ENCODE measurements around the gene ULK3.

The ULK3 gene

DNA sequence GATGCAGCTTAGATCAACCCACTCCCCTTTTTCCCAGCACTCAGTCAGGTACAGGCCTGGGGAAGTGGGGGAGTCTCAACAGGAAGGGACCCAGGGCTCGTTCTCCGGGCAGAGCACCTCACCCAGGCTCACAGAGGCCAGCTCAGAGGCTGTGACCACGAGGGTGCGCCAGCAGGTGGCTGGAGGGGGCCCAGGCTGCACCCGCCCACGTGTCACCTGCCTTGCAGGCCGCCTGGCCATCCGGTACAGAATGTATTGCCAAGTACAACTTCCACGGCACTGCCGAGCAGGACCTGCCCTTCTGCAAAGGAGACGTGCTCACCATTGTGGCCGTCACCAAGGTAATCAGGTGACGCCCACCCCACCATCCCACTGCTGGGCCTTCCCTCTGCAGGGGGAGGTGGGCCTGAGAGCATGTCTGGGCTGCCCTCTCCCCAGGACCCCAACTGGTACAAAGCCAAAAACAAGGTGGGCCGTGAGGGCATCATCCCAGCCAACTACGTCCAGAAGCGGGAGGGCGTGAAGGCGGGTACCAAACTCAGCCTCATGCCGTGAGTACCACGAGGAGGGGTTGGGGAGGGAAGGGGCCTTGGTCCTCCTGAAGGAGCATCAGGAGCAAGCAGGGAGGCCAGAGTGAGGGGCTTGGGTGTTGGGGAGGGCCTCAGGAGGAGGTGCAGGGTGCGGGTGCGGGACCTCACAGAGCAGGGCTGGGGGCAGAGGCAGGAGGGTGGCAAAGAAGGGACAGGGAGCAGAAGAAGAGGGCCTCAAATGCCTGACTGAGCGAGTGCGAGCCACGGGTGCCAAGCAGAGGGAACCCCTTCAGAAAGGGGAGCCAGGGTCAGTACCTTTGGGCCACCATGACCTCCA is 44.3 kb downstream of the ULK3 start:
- H3K4me3 ChIP-seq (ENCODE audit: low read depth, low read length) = no peak overlapping the region
- in situ Hi-C loops (cut with HindIII; ENCODE audit: low sequenced_read_pairs) = no loop called here
- TF ChIP-seq, protein P1, sequence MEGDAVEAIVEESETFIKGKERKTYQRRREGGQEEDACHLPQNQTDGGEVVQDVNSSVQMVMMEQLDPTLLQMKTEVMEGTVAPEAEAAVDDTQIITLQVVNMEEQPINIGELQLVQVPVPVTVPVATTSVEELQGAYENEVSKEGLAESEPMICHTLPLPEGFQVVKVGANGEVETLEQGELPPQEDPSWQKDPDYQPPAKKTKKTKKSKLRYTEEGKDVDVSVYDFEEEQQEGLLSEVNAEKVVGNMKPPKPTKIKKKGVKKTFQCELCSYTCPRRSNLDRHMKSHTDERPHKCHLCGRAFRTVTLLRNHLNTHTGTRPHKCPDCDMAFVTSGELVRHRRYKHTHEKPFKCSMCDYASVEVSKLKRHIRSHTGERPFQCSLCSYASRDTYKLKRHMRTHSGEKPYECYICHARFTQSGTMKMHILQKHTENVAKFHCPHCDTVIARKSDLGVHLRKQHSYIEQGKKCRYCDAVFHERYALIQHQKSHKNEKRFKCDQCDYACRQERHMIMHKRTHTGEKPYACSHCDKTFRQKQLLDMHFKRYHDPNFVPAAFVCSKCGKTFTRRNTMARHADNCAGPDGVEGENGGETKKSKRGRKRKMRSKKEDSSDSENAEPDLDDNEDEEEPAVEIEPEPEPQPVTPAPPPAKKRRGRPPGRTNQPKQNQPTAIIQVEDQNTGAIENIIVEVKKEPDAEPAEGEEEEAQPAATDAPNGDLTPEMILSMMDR (IDR thresholded peaks at IDR 0.05; ENCODE audit: low read depth, low read length, missing control alignments) = no peak
- DNase-seq (ENCODE audit: low read depth) = no peak

DNA sequence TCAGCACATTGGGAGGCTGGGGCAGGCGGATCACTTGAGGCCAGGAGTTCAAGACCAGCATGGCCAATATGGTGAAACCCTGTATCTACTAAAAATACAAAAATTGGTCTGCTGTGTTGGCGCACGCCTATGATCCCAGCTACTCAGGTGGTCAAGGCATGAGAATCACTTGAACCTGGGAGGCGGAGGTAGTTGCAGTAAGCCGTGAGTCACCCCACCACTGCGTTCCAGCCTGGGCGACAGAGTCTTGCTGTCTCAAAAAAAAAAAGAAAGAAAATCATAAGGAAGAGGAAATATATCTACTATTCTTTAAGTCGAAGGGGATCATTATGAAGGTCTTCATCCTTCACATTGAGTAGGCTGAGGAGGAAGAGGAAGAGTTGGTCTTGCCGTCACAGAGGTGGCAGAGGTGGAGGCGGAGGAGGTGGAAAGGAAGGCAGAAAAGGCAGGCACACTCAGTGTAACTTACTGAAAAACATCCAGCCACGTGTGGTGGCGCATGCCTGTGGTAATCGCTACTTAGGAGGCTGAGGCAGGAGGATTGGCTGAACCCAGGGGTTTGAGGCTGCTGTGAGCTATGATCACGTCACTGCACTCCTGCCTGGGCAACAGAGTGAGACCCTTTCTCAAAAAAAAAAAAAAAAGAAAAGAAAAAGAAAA is 46.9 kb downstream of the ULK3 start:
- no peak overlapping the region for H3K4me3 ChIP-seq (ENCODE audit: low read depth, low read length)
- DNase-seq (ENCODE audit: low read depth) = no peak
- in situ Hi-C loops (cut with HindIII; ENCODE audit: low sequenced_read_pairs) = no loop called here
- TF ChIP-seq, protein P1 (IDR thresholded peaks at IDR 0.05; ENCODE audit: low read depth, low read length, missing control alignments) = no peak

DNA sequence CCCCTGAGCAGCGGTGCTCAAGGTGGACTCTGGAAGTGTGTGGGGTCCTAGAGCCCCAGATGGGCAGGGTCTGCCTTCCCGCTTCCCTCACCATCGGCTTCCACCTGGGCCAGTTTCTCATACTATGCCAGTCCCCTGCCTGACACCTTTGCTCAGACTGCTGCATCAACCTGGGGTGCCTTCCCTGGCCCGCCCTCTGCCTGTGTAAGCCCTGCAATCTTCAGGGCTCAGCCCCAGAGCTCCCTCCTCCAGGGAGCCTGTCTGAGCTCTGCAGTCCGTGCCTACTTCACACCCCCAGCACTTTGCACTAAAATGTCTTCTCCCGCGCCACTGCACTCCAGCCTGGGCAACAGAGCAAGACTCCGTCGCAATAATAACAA is 48.0 kb downstream of the ULK3 start:
- TF ChIP-seq, protein P1 (IDR thresholded peaks at IDR 0.05; ENCODE audit: low read depth, low read length, missing control alignments) = no peak
- H3K4me3 ChIP-seq (ENCODE audit: low read depth, low read length) = no peak overlapping the region
- in situ Hi-C loops (cut with HindIII; ENCODE audit: low sequenced_read_pairs) = no loop called here
- no peak for DNase-seq (ENCODE audit: low read depth)

GRCh38 chr15:74794248-74794969 is 48.5 kb downstream of the ULK3 start:
- no peak overlapping the region for H3K4me3 ChIP-seq (ENCODE audit: low read depth, low read length)

DNA sequence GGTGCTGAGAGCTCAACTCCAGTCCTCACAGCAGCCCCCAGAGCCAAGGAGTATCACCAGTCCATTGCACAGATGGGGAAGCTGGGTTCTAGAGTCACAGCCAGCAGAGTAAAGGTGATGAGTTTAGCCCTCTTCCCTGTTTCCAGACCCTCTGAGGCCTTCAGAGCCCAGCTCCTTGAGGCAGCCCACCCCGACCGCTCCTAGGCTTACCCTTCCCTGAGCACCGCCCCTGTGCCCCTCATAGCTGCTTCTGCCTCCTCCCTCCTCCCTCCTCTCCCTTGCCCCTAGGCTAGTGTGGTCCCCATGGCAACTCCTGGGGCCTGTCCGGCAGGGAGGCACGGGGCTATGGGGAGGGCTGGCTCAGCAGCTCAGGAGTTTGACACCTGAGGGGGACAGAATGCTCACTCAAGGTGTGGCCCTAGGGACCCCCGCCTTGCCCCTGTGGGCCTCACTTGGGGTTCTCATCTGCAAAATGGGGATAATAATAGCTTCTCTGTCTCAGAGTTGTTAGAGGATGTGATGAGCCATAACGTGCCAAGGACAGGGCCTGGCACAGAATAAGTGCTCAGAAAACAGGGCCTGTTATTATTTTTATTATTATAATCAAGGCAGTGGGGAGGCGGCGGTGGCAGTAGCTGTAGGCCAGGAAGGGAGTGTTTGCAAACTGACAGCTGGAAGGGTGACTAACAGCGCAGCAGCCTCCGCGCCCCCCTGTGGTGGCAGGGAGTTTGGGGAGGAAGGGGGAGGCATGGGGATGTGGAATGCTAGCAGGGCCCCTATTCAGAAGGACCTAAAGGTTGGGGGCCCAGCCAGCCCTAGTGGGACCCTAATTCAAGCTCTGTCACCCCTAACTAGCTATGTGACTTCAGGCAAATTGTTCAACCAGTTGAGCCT is 49.6 kb downstream of the ULK3 start:
- DNase-seq (ENCODE audit: low read depth) = no peak
- TF ChIP-seq, protein P1 (IDR thresholded peaks at IDR 0.05; ENCODE audit: low read depth, low read length, missing control alignments) = no peak
- in situ Hi-C loops (cut with HindIII; ENCODE audit: low sequenced_read_pairs) = no loop called here
- H3K4me3 ChIP-seq (ENCODE audit: low read depth, low read length) = no peak overlapping the region

More at GRCh38 chr15:74794248-74794969, 48.5 kb downstream of the ULK3 start:
- in situ Hi-C loops (cut with HindIII; ENCODE audit: low sequenced_read_pairs) = no loop called here
- DNase-seq (ENCODE audit: low read depth) = no peak
- TF ChIP-seq, protein P1 (IDR thresholded peaks at IDR 0.05; ENCODE audit: low read depth, low read length, missing control alignments) = no peak
